OCI-LY1 (cell line): ENCODE data around the gene KLHL4.
"Not testable (repeated sequence)": the region's sequence is repeated elsewhere in the genome, so short reads cannot be mapped to it uniquely, and the experiment has no call there.

ENCODE experiments used
- CTCF ChIP-seq: fragments of 200-600 bp; sonication (generic), shearing (Covaris generic); IDR thresholded peaks from 2 replicates; pipeline ENCODE4 v1.5.1; 2017; ENCODE audit warnings: mild to moderate bottlenecking, antibody characterized with exemption, low read length, moderate library complexity, mixed read lengths
- EZH2 ChIP-seq: fragments of 200-600 bp; sonication (generic), shearing (Covaris generic); IDR thresholded peaks from 2 replicates; pipeline ENCODE4 v1.8.0; 2017; ENCODE audit warnings: borderline replicate concordance, mixed run types, mild to moderate bottlenecking, antibody characterized with exemption, low read length, moderate library complexity, mixed read lengths

- not testable (repeated sequence) for TF ChIP-seq CTCF, EZH2
Measured at GRCh38 chrX:87641439-87641838, 123.8 kb downstream of the KLHL4 start.
